ENCODE measurements around the gene CAMTA1.

Gene CAMTA1

DNA sequence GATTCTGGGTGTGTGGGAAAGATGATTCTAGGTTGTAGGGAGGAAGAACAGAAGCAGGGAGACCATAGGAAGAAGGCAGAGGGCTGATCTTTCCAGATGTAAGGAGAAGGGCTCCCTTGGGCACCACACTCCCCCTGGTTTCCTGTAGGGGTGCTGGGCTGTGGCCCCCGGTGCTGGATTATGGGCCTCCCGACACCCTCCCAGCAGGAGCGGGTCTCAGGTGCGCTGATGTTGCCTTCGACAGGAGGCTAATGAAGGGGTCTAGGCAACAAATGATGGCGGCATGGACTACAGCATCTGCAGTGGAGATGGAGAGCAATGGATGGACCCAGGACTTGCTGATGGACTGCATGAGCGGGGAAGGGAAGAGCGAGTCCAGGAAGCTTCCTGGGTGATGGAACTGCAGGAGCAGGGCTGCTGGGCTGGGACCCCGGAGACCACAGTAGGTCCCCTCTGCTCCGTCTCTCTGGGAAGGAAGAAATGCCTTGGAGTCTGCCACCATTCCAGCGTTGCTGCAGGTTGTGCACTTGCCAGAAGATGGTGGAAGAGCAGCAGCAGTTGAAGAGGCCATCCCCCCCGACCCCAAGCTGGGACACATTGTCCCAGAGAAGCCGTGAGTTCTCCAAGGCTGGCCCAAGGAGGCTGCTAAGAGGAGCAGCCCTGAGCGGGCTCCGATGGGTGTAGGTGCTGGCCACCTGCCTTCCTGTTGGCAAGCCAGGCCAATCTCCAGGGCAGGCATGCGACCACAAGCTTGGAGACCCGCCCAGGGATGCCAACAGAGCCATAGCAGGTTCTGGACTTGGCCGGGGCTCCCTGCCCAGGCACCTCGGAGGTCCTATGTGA is 890.4 kb downstream of the CAMTA1 start:
- TF ChIP-seq, protein P1, sequence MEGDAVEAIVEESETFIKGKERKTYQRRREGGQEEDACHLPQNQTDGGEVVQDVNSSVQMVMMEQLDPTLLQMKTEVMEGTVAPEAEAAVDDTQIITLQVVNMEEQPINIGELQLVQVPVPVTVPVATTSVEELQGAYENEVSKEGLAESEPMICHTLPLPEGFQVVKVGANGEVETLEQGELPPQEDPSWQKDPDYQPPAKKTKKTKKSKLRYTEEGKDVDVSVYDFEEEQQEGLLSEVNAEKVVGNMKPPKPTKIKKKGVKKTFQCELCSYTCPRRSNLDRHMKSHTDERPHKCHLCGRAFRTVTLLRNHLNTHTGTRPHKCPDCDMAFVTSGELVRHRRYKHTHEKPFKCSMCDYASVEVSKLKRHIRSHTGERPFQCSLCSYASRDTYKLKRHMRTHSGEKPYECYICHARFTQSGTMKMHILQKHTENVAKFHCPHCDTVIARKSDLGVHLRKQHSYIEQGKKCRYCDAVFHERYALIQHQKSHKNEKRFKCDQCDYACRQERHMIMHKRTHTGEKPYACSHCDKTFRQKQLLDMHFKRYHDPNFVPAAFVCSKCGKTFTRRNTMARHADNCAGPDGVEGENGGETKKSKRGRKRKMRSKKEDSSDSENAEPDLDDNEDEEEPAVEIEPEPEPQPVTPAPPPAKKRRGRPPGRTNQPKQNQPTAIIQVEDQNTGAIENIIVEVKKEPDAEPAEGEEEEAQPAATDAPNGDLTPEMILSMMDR (IDR thresholded peaks at IDR 0.05; ENCODE audit: low read depth, low read length, missing control alignments): no peak
- no peak overlapping the region for H3K4me3 ChIP-seq (ENCODE audit: low read depth, low read length)
- DNase-seq (ENCODE audit: low read depth): no peak

DNA sequence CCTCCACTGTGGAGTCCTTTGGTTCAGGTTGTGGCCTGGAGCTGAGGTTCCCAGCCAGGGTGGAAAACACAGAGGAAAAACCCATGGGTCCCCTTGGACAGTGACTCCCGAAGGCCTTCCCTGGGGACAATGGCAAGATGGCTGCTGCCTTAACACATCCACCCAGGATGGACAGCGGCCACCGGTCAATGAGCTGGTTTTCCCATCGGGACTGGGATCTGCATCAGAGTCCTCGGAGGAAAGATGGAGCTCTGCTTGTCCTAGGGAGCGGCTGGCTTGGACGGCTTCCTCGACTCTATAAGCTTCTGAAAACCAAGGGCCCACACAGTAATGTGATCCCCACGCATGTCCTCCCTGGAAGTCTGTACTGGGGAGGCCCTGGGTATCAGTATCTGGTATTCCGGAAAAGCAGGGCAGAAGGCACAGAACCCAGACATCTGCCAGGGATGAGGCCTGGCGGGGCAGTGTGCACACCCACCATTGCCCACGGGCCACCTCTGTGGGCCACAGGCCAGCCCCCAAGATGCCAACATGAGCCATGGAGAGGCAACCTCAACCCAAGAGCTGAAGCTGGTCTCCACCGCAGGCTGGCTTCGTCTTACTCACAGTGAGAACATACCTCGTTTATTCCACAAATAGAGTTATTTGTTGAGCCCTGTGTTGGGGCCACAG is 891.2 kb downstream of the CAMTA1 start:
- TF ChIP-seq, protein P1 (IDR thresholded peaks at IDR 0.05; ENCODE audit: low read depth, low read length, missing control alignments): no peak
- no peak for DNase-seq (ENCODE audit: low read depth)

DNA sequence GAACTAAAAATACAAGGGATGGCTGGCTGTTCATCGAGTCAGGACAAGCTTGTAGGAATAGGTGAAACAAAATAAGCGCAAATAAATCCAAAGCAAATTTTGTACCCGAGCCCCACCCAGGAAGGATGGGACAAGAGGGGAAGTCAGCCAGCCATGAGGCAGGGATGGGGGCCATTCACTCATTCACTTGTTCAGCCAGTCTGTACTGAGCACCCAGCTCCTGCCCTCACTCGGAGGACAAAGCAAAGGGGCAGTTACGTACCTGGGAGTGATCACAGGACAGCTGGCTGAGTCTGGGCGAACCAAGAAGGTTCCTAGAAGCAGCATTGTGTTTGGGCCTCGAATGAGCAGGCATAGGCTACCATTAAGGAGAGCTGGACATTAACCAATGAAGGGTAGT is 891.9 kb downstream of the CAMTA1 start:
- TF ChIP-seq, protein P1 (IDR thresholded peaks at IDR 0.05; ENCODE audit: low read depth, low read length, missing control alignments): no peak
- DNase-seq (ENCODE audit: low read depth): no peak
- H3K4me3 ChIP-seq (ENCODE audit: low read depth, low read length): no peak overlapping the region

More for the DNA sequence above, 891.2 kb downstream of the CAMTA1 start:
- H3K4me3 ChIP-seq (ENCODE audit: low read depth, low read length): no peak overlapping the region

DNA sequence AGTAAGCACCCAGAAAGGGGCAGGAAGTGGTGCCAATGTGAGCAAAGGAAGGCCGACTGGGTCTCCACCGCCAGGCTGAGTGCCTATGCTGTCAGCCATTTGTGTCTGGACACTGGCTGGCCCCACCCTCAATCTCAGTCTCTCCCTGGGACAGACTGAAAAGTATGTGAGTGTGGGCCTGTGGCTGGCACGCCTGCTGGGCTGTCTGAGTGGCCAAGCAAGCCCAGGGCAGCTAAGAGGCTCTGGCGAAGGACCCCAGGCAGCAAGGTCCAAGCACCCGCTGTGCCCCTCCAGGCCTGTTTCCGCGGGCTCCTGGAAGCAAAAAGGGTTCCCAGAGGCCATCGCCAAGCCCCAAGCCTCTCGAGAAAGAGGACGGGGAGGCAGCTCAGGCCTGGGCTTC is 892.6 kb downstream of the CAMTA1 start:
- H3K4me3 ChIP-seq (ENCODE audit: low read depth, low read length): no peak overlapping the region
- TF ChIP-seq, protein P1 (IDR thresholded peaks at IDR 0.05; ENCODE audit: low read depth, low read length, missing control alignments): no peak
- no peak for DNase-seq (ENCODE audit: low read depth)

DNA sequence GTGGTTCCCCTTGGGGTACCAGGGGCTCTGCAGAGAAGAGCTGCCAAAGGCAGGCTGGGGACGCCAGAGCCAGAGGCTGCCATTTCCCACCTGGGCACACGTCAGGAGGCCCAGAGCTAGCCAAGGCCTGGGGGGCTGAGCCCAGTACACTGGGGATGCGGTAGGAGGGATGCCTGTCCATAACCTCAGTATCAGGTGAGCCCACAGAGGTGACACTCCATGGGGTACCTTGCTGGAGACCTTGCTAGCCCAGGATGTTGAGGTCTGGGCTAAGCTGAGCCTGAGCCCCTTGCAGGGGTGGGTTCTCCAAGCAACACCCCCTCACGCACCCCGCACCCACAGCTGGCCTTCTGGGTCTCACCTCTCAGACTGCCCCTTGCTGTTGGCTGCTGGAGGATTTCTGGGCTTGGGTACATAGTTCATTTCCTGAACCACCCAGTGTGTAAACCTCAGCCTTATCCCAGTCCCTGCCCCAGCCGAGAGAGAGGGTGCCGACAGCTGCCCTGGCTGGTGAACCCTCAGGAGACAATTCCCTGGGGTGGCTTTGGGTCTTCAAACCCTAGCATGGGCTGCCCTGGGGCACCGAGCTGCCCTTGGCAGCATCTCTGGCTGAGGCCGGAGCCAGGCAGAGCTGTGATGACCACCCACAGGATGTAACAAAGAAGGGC is 893.4 kb downstream of the CAMTA1 start:
- no peak overlapping the region for H3K4me3 ChIP-seq (ENCODE audit: low read depth, low read length)
- DNase-seq (ENCODE audit: low read depth): no peak
- TF ChIP-seq, protein P1 (IDR thresholded peaks at IDR 0.05; ENCODE audit: low read depth, low read length, missing control alignments): no peak

DNA sequence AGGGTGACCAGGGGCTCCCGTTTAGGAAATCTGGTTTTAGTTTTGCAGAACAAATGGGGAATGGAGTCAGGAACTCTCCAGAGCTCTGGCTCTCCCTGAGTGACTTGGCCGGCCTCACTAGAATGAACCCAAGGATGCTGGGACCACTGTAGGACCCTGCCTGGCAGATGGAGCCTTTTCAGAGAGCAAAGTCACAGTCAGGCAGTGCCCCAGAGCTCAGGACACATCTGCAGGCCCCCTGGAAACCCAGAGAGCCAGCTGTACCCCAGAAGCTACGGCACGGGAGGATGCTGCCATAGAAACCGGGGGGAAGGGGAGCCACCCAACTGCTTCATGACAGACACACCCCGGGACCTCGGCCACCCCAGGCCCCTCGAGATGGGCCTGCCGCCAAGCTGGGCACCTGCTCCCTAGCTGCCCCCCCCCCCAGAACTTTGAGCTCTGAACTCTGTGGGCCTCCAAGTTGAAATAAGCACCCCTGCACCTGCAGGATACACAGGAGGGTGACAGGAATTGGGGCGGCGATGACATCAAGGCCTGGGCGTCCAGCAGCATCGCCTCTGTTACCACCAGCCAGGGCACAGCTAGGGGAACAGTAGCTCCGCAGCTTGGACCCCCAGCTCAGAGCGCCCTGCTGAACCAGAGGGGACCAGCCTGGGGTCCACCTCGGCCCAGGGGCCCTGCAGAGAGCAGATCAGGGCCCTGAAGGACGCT is 894.1 kb downstream of the CAMTA1 start:
- H3K4me3 ChIP-seq (ENCODE audit: low read depth, low read length): no peak overlapping the region
- TF ChIP-seq, protein P1 (IDR thresholded peaks at IDR 0.05; ENCODE audit: low read depth, low read length, missing control alignments): no peak
- no peak for DNase-seq (ENCODE audit: low read depth)

Data from GM12864 (cell line).